Measurements from ENCODE around the gene ZNF70.

The ZNF70 gene

GRCh38 chr22:23779731-23780130 lies 28.8 kb upstream of the ZNF70 start:
- no peak overlapping the region for H3K4me3 ChIP-seq (replicated peaks; ENCODE audit: low read depth, low read length)
- no peak for DNase-seq (ENCODE audit: low read depth)
- TF ChIP-seq CTCF (IDR thresholded peaks at IDR 0.05; ENCODE audit: low read length, missing control alignments) = no peak

GRCh38 chr22:23779083-23779482 lies 28.2 kb upstream of the ZNF70 start:
- no peak for DNase-seq (ENCODE audit: low read depth)
- H3K4me3 ChIP-seq (replicated peaks; ENCODE audit: low read depth, low read length) = no peak overlapping the region
- no peak for TF ChIP-seq CTCF (IDR thresholded peaks at IDR 0.05; ENCODE audit: low read length, missing control alignments)

GRCh38 chr22:23778577-23778900 lies 27.6 kb upstream of the ZNF70 start:
- TF ChIP-seq CTCF (IDR thresholded peaks at IDR 0.05; ENCODE audit: low read length, missing control alignments) = no peak
- no peak for DNase-seq (ENCODE audit: low read depth)
- H3K4me3 ChIP-seq (replicated peaks; ENCODE audit: low read depth, low read length) = no peak overlapping the region

- H3K4me3 ChIP-seq (replicated peaks; ENCODE audit: low read depth, low read length) = no peak overlapping the region
- TF ChIP-seq CTCF (IDR thresholded peaks at IDR 0.05; ENCODE audit: low read length, missing control alignments) = no peak
- no peak for DNase-seq (ENCODE audit: low read depth)
Measured at GRCh38 chr22:23777776-23778576, 27.1 kb upstream of the ZNF70 start.

- no peak for DNase-seq (ENCODE audit: low read depth)
- TF ChIP-seq CTCF (IDR thresholded peaks at IDR 0.05; ENCODE audit: low read length, missing control alignments) = no peak
- H3K4me3 ChIP-seq (replicated peaks; ENCODE audit: low read depth, low read length) = no peak overlapping the region
Measured at GRCh38 chr22:23775779-23776375, 25.0 kb upstream of the ZNF70 start.

GRCh38 chr22:23774922-23775436 lies 24.1 kb upstream of the ZNF70 start:
- H3K4me3 ChIP-seq (replicated peaks; ENCODE audit: low read depth, low read length) = no peak overlapping the region
- TF ChIP-seq CTCF (IDR thresholded peaks at IDR 0.05; ENCODE audit: low read length, missing control alignments) = no peak
- DNase-seq (ENCODE audit: low read depth) = peak; percentile 41

Measured in fibroblast of pulmonary artery (primary cell).